Measurements from ENCODE around the gene GRXCR2. TPM values are rescaled to one million over a fixed set of nuclear protein-coding genes. Genes with fewer than 3 reads are reported as not detected.

Gene GRXCR2
- polyA plus RNA-seq, 1 donor (not counting 4 experiments of a cell fraction or from before 2014, with no cell fraction given), result 0.03 TPM

DNA sequence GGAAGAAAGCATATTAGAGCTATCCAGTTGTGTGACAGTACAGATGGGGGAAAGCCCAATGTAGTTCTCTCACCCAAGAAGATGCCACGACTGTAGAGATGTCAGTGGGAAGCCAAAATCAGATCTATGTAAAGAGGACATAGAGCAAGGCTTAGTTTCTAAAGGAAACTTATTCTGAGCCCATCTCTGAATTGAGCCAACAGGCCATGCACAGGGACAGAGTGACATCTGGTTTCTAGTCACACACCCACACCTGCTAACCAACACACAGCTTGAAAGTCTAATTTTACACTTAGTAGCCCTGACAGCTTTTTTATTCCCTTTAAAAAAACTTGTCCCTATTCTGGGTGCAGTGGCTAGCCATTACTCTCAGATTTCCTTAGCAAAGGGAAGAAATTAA lies 59.9 kb downstream of the GRXCR2 start:
- H2AFZ ChIP-seq (ENCODE audit: control insufficient read depth, low read length), result no peak overlapping the region
- no peak for TF ChIP-seq EZH2 (IDR thresholded peaks at IDR 0.05; ENCODE audit: low read length)
- TF ChIP-seq, protein P1, sequence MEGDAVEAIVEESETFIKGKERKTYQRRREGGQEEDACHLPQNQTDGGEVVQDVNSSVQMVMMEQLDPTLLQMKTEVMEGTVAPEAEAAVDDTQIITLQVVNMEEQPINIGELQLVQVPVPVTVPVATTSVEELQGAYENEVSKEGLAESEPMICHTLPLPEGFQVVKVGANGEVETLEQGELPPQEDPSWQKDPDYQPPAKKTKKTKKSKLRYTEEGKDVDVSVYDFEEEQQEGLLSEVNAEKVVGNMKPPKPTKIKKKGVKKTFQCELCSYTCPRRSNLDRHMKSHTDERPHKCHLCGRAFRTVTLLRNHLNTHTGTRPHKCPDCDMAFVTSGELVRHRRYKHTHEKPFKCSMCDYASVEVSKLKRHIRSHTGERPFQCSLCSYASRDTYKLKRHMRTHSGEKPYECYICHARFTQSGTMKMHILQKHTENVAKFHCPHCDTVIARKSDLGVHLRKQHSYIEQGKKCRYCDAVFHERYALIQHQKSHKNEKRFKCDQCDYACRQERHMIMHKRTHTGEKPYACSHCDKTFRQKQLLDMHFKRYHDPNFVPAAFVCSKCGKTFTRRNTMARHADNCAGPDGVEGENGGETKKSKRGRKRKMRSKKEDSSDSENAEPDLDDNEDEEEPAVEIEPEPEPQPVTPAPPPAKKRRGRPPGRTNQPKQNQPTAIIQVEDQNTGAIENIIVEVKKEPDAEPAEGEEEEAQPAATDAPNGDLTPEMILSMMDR (optimal IDR thresholded peaks at IDR 0.05 in 1 of 3, IDR thresholded peaks at IDR 0.05 in 1 of 3, conservative IDR thresholded peaks at IDR 0.05 in 1 of 3; ENCODE audit: extremely low read depth in 1 of 3, insufficient read depth in 2 of 3, low read length in 3 of 3), result no peak
- H4K20me1 ChIP-seq (ENCODE audit: control insufficient read depth, extremely low read depth, insufficient read depth, low read length), result no peaks in the 10 kb centered on the region
- peaks cover 0 to 4% of the 10 kb centered on the region in 2 experiments for H3K36me3 ChIP-seq (ENCODE audit: control insufficient read depth in 2 of 2, extremely low read depth in 1 of 2, insufficient read depth in 2 of 2, low read length in 2 of 2)
- H3K27me3 ChIP-seq (ENCODE audit: control insufficient read depth, extremely low read depth, insufficient read depth, low read length), result no peaks in the 10 kb centered on the region
- no peak for DNase-seq (ENCODE audit: low read depth, low spot score)
- dilution Hi-C loops (cut with MboI; ENCODE audit: extremely low pct_ligation_motif_present, low sequenced_read_pairs), result no loop called here
- no peak overlapping the region for H3K9ac ChIP-seq (ENCODE audit: control insufficient read depth, extremely low read depth, insufficient read depth, low read length)
- no peak overlapping the region for H3K4me3 ChIP-seq (ENCODE audit: control insufficient read depth in 2 of 3, extremely low read depth in 1 of 3, insufficient read depth in 2 of 3, low read depth in 1 of 3, low read length in 3 of 3)
- no peak for FAIRE-seq
- no peaks in the 10 kb centered on the region for H3K9me1 ChIP-seq (ENCODE audit: control insufficient read depth, extremely low read depth, insufficient read depth, low read length)
- H3K4me1 ChIP-seq (ENCODE audit: control insufficient read depth, extremely low read depth, insufficient read depth, low read length), result no peaks in the 10 kb centered on the region
- H3K9me3 ChIP-seq (ENCODE audit: control insufficient read depth, low read depth, low read length), result no peaks in the 10 kb centered on the region
- no peak overlapping the region for H3K4me2 ChIP-seq (ENCODE audit: control insufficient read depth, extremely low read depth, insufficient read depth, low read depth, low read length)
- no peak overlapping the region for H3K27ac ChIP-seq (ENCODE audit: control insufficient read depth, insufficient read depth, low read length)
- no peaks in the 10 kb centered on the region for H3K79me2 ChIP-seq (ENCODE audit: control insufficient read depth, insufficient read depth, low read length)

GRCh38 chr5:145811834-145812625 lies 60.8 kb downstream of the GRXCR2 start:
- DNase-seq (ENCODE audit: low read depth, low spot score) (no peak), FAIRE-seq (no peak)
- no peaks in the 10 kb centered on the region for H3K27me3 ChIP-seq (ENCODE audit: control insufficient read depth, extremely low read depth, insufficient read depth, low read length)
- H3K9ac ChIP-seq (ENCODE audit: control insufficient read depth, extremely low read depth, insufficient read depth, low read length), result no peak overlapping the region
- no peak overlapping the region for H3K4me3 ChIP-seq (ENCODE audit: control insufficient read depth in 2 of 3, extremely low read depth in 1 of 3, insufficient read depth in 2 of 3, low read depth in 1 of 3, low read length in 3 of 3)
- TF ChIP-seq, protein P1 (optimal IDR thresholded peaks at IDR 0.05 in 1 of 3, IDR thresholded peaks at IDR 0.05 in 1 of 3, conservative IDR thresholded peaks at IDR 0.05 in 1 of 3; ENCODE audit: extremely low read depth in 1 of 3, insufficient read depth in 2 of 3, low read length in 3 of 3), result peak; percentile 18 to 40 (median 27)
- TF ChIP-seq EZH2 (IDR thresholded peaks at IDR 0.05; ENCODE audit: low read length), result no peak
- no peak overlapping the region for H3K27ac ChIP-seq (ENCODE audit: control insufficient read depth, insufficient read depth, low read length)
- no peaks in the 10 kb centered on the region for H3K36me3 ChIP-seq (ENCODE audit: control insufficient read depth in 2 of 2, extremely low read depth in 1 of 2, insufficient read depth in 2 of 2, low read length in 2 of 2)
- no peaks in the 10 kb centered on the region for H3K79me2 ChIP-seq (ENCODE audit: control insufficient read depth, insufficient read depth, low read length)
- dilution Hi-C loops (cut with MboI; ENCODE audit: extremely low pct_ligation_motif_present, low sequenced_read_pairs), result no loop called here
- H3K4me2 ChIP-seq (ENCODE audit: control insufficient read depth, extremely low read depth, insufficient read depth, low read depth, low read length), result no peak overlapping the region
- no peaks in the 10 kb centered on the region for H4K20me1 ChIP-seq (ENCODE audit: control insufficient read depth, extremely low read depth, insufficient read depth, low read length)
- no peaks in the 10 kb centered on the region for H3K4me1 ChIP-seq (ENCODE audit: control insufficient read depth, extremely low read depth, insufficient read depth, low read length)
- H3K9me3 ChIP-seq (ENCODE audit: control insufficient read depth, low read depth, low read length), result no peaks in the 10 kb centered on the region
- no peaks in the 10 kb centered on the region for H3K9me1 ChIP-seq (ENCODE audit: control insufficient read depth, extremely low read depth, insufficient read depth, low read length)
- no peak overlapping the region for H2AFZ ChIP-seq (ENCODE audit: control insufficient read depth, low read length)

Other genes starting within 250 kb of the GRXCR2 start
- gene PRELID2, start 37.7 kb downstream of the GRXCR2 start, polyA plus RNA-seq, result 2.0 to 6.5 TPM (median 5.1 TPM) in 3 replicates
- gene SH3RF2, start 63.6 kb upstream of the GRXCR2 start, polyA plus RNA-seq, result 43.7 to 50.4 TPM (median 47.2 TPM) in 3 replicates
- gene PLAC8L1, start 232.6 kb upstream of the GRXCR2 start, polyA plus RNA-seq, result 0.63 to 0.69 TPM in 2 of 3 replicates, not detected in the other